ENCODE results near the gene EBF3. TPM values are rescaled to one million over a fixed set of nuclear protein-coding genes. Genes with fewer than 3 reads are reported as not detected.

Gene EBF3
- total and polyA plus RNA-seq, 10 donors = 0.02 to 0.20 (median 0.13) TPM; not detected in 6

GRCh38 chr10:129899276-129900130 is 64.6 kb downstream of the EBF3 start:
- Histone ChIP-seq H3K36me3 (no peaks in the 10 kb centered on the region), H3K27me3 (replicated peaks in 1 of 7) (peaks cover 0 to 82% (median 33%) of the 10 kb centered on the region in 7 donors), H3K9me3 (no peaks in the 10 kb centered on the region), H3K4me3 (no peak overlapping the region), H3K4me1 (no peaks in the 10 kb centered on the region), H3K27ac (no peak overlapping the region)
- WGBS, 5 donors = 65 to 84% (median 74%) methylated on average over 22 of the region's 22 CpGs
- intact Hi-C loops (cut with DNase I; ENCODE audit: low total_unique reads) = no loop called here
- DNase-seq = no peak
- TF ChIP-seq CTCF (IDR thresholded peaks at IDR 0.05 in 8 of 11, conservative IDR thresholded peaks at IDR 0.05 in 3 of 11) = no peak
- no peak for TF ChIP-seq POLR2A (IDR thresholded peaks at IDR 0.05)
- TF ChIP-seq POLR2AphosphoS5 (IDR thresholded peaks at IDR 0.05) = no peak

GRCh38 chr10:129898706-129899268 is 65.3 kb downstream of the EBF3 start:
- H3K36me3 ChIP-seq = no peaks in the 10 kb centered on the region
- peaks cover 0 to 89% (median 33%) of the 10 kb centered on the region in 7 donors for H3K27me3 ChIP-seq (replicated peaks in 1 of 7)
- TF ChIP-seq POLR2A (IDR thresholded peaks at IDR 0.05) (no peak), POLR2AphosphoS5 (IDR thresholded peaks at IDR 0.05) (no peak), CTCF (IDR thresholded peaks at IDR 0.05 in 8 of 11, conservative IDR thresholded peaks at IDR 0.05 in 3 of 11) (no peak)
- 36 to 70% (median 56%) methylated on average over 37 to 38 of the region's 38 CpGs for WGBS, 5 donors
- DNase-seq = no peak
- no peaks in the 10 kb centered on the region for H3K9me3 ChIP-seq
- H3K4me3 ChIP-seq = no peak overlapping the region
- intact Hi-C loops (cut with DNase I; ENCODE audit: low total_unique reads) = no loop called here
- no peaks in the 10 kb centered on the region for H3K4me1 ChIP-seq
- H3K27ac ChIP-seq = no peak overlapping the region

GRCh38 chr10:129897871-129898626 is 66.0 kb downstream of the EBF3 start:
- Histone ChIP-seq H3K4me3 (no peak overlapping the region), H3K27me3 (replicated peaks in 1 of 7) (peaks cover 0 to 93% (median 33%) of the 10 kb centered on the region in 7 donors), H3K36me3 (no peaks in the 10 kb centered on the region), H3K4me1 (no peaks in the 10 kb centered on the region), H3K9me3 (no peaks in the 10 kb centered on the region), H3K27ac (no peak overlapping the region)
- TF ChIP-seq POLR2AphosphoS5 (IDR thresholded peaks at IDR 0.05) (no peak), CTCF (IDR thresholded peaks at IDR 0.05 in 8 of 11, conservative IDR thresholded peaks at IDR 0.05 in 3 of 11) (no peak), POLR2A (IDR thresholded peaks at IDR 0.05) (no peak)
- 35 to 59% (median 42%) methylated on average over 15 of the region's 15 CpGs for WGBS, 5 donors
- no peak for DNase-seq
- intact Hi-C loops (cut with DNase I; ENCODE audit: low total_unique reads) = no loop called here

- DNase-seq = no peak
- peaks cover 0 to 88% (median 33%) of the 10 kb centered on the region in 7 donors for H3K27me3 ChIP-seq (replicated peaks in 1 of 7)
- intact Hi-C loops (cut with DNase I; ENCODE audit: low total_unique reads) = no loop called here
Observed at GRCh38 chr10:129896860-129897200, 67.2 kb downstream of the EBF3 start.

More at GRCh38 chr10:129896860-129897200, 67.2 kb downstream of the EBF3 start:
- no peaks in the 10 kb centered on the region for H3K36me3 ChIP-seq
- H3K9me3 ChIP-seq = no peaks in the 10 kb centered on the region
- H3K4me1 ChIP-seq = no peaks in the 10 kb centered on the region
- H3K4me3 ChIP-seq = no peak overlapping the region
- WGBS, 5 donors = 83 to 95% (median 90%) methylated on average over 8 to 11 of the region's 11 CpGs
- no peak for TF ChIP-seq CTCF (IDR thresholded peaks at IDR 0.05 in 8 of 11, conservative IDR thresholded peaks at IDR 0.05 in 3 of 11)
- TF ChIP-seq POLR2A (IDR thresholded peaks at IDR 0.05) = no peak
- no peak for TF ChIP-seq POLR2AphosphoS5 (IDR thresholded peaks at IDR 0.05)
- no peak overlapping the region for H3K27ac ChIP-seq
